BJ (cell line): ENCODE results near the gene VAPB. TPM values are rescaled to one million over a fixed set of nuclear protein-coding genes. Genes with fewer than 3 reads are reported as not detected.

Experiments
- CTCF ChIA-PET: fragments of 350-600 bp; formaldehyde crosslinking; extraction: SDS; loops from one replicate; lab custom pipeline; 2021; ENCODE audit warnings: antibody characterized with exemption, inconsistent platforms; lab: Yijun Ruan, JAX
- POLR2A ChIA-PET: fragments of 300-600 bp; sonication (Branson Sonifier 250); formaldehyde crosslinking; extraction: SDS; loops from one replicate; lab custom pipeline; 2021; ENCODE audit warnings: antibody characterized with exemption; lab: Charles Lee
- DNase-seq: peaks from one replicate; pipeline ENCODE4 v3.0.0-alpha.2; 2011; ENCODE audit warnings: low read depth
- H3K27me3 ChIP-seq: 2 replicates; pipeline ENCODE4 v1.6.0; 2011; ENCODE audit warnings: low read length; ENCODE audit not compliant: control insufficient read depth, insufficient read depth
- H3K36me3 ChIP-seq: 2 replicates; pipeline ENCODE4 v1.5.1; 2011; ENCODE audit warnings: low read length; ENCODE audit not compliant: control insufficient read depth, insufficient read depth
- H3K4me3 ChIP-seq: 2 replicates; pipeline ENCODE4 v1.5.1; 2011; ENCODE audit warnings: low read depth, mild to moderate bottlenecking, control low read depth, low read length
- polyA plus RNA-seq: library from polyadenylated mRNA; depleted of rRNA; stranded (reverse); fragments of >200 nt; gene quantifications from 2 replicates; pipeline ENCODE4 v1.2.3, GENCODE V29; 2011
- TF ChIP-seq, protein P1 (sequence below): IDR thresholded peaks from 2 replicates; pipeline ENCODE4 v1.5.1; 2011; ENCODE audit warnings: low read depth, mild to moderate bottlenecking, control low read depth, inconsistent platforms, low read length, moderate library complexity; ENCODE audit not compliant: insufficient read depth

Gene VAPB
- polyA plus RNA-seq, 1 experiment, result 21.1 TPM

DNA sequence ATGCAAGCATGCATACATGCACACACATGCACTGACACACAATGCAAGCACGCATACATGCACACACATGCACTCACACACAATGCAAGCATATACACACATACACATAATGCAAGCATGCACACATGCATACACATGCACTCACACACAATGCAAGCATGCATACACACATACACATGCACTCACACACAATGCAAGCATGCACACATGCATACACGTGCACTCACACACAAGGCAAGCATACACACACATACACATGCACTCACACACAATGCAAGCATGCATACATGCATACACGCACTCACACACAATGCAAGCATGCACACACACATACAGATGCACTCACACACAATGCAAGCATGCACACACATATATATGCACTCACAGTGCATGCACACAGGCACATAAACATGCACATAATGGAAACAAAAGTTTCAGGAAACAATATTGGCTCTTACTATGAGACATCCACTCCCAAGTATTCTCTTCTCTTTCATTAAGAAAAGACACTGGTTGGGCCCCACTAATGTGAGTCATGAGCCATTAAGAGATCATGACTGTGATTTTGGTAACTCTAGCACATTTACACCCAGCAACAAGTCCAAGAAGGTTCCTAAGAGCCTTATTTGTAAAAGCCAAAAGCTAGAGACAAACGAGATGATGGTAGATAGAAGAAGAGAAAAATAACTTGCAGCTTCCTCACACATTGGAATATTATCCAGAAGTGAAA, 103.9 kb downstream of the VAPB start:
- DNase-seq, result no peak
- TF ChIP-seq, protein P1, sequence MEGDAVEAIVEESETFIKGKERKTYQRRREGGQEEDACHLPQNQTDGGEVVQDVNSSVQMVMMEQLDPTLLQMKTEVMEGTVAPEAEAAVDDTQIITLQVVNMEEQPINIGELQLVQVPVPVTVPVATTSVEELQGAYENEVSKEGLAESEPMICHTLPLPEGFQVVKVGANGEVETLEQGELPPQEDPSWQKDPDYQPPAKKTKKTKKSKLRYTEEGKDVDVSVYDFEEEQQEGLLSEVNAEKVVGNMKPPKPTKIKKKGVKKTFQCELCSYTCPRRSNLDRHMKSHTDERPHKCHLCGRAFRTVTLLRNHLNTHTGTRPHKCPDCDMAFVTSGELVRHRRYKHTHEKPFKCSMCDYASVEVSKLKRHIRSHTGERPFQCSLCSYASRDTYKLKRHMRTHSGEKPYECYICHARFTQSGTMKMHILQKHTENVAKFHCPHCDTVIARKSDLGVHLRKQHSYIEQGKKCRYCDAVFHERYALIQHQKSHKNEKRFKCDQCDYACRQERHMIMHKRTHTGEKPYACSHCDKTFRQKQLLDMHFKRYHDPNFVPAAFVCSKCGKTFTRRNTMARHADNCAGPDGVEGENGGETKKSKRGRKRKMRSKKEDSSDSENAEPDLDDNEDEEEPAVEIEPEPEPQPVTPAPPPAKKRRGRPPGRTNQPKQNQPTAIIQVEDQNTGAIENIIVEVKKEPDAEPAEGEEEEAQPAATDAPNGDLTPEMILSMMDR, result no peak

DNA sequence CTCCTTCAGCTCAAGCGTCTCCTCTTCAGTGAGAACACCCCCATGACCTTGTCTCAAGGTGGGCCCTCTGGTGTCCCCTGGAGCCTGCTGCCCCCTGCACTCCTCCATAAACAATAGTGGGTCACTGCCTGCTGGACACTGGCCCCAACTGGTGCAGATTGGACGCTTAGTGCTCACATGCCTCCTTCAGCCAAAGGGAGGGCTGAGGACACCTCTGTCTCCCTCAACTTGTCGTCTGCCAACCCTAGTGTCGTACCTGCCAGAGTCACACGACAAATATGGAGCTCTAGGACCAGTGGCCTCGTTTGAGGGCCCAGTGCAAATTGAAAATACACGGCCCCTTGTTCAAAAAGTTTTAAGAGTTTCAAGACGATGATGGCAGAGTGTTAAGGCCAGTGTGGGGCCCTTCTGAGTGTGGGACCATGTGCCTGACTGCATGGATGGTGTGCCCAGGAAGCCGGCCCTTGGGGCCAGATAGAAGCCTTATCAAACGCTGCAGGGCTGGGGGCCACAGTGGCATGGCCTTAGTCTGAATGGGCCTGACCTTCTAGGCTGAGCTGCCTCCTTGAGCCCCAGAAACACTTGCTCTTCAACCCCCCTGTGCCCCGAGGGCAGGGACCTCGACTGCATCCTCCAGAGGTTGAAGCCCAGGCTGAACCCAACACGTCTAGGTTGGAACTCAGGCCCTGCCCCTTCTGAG, 106.0 kb downstream of the VAPB start:
- no peak for DNase-seq
- no peaks in the 10 kb centered on the region for H3K36me3 ChIP-seq
- ChIA-PET CTCF (interaction anchor here (1.3 kb wide), 1 partner anchor 17 kb away, joined by 3 read pairs; no protein-coding TSS in a partner anchor), POLR2A (interaction anchor here (0.5 to 0.6 kb wide), 2 partner anchors 56 to 153 kb away, joined by 3 to 11 read pairs; no protein-coding TSS in a partner anchor)
- TF ChIP-seq, protein P1, result no peak
- H3K4me3 ChIP-seq, result no peak overlapping the region
- H3K27me3 ChIP-seq, result no peaks in the 10 kb centered on the region; the same call in 1 of the 2 replicates

More for the DNA sequence above, 103.9 kb downstream of the VAPB start:
- ChIA-PET POLR2A (no interaction called here), CTCF (interaction anchor here (0.6 kb wide), 1 partner anchor 11 kb away, joined by 3 read pairs; no protein-coding TSS in a partner anchor)
- Histone ChIP-seq H3K36me3 (no peaks in the 10 kb centered on the region), H3K4me3 (no peak overlapping the region), H3K27me3 (no peaks in the 10 kb centered on the region; the same call in 1 of the 2 replicates)

DNA sequence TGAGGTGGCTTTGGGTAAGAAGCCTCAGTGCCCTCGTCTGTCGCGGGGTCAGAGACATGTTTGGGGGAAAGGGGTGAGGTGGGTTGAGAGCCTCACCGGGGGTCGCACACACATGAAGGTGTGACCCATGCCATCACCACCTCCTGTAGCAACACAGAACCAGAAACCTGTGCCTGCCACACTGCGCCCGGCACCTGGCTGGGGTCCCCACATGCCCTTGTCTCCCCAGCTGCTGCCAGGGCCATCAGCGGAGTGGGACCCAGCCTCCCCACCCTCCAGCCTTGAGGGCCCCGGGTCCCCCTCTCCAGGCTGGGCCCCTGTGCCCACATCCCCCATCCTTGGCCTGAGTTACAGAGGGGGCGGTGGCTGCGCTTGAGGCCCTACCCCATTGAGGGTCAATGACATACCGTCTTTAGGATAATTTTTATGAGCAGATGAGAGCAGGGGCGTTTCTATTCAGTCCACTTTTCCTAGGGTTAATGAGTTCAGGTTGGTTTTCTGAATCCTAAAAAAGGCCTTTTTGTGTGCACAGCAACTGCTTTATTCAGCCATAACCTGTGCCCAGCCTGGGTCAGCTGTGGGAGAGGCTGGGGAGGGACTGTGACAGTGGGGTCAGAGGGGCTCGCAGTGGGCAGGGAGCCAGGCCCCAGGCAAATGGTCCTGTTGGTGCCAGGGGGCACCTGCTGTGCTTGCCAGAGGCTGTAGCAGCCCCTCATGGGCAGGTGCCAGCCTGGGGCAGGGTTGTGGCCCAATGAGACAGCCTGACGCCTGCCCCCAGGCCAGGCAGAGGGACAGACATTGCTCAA, 106.8 kb downstream of the VAPB start:
- H3K4me3 ChIP-seq, result no peak overlapping the region
- TF ChIP-seq, protein P1, result no peak
- no peak for DNase-seq
- no peaks in the 10 kb centered on the region for H3K36me3 ChIP-seq
- CTCF ChIA-PET, result interaction anchor here (1.3 kb wide), 1 partner anchor 17 kb away, joined by 3 read pairs; no protein-coding TSS in a partner anchor
- POLR2A ChIA-PET, result interaction anchor here (0.5 kb wide), 1 partner anchor 55 kb away, joined by 3 read pairs; no protein-coding TSS in a partner anchor
- no peaks in the 10 kb centered on the region for H3K27me3 ChIP-seq

DNA sequence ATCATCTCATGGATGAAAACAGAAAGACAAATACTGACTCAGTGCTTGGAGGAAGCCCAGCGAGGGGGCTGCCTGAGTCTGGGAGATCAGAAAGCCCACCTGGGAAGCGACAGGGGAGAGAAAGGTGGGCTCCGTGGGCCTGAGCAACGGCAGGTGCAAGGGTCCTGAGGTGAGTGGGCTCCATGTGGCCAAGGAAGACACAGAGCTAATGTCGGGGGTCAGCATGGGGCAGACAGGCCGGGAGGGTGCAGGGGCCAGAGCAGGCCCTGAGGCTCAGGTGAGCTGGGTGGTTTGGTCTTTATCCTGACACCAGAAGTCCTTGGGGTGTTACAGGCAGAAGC, 107.4 kb downstream of the VAPB start:
- no peaks in the 10 kb centered on the region for H3K36me3 ChIP-seq
- POLR2A ChIA-PET, result no interaction called here
- no peak overlapping the region for H3K4me3 ChIP-seq
- CTCF ChIA-PET, result interaction anchor here (1.3 kb wide), 1 partner anchor 16 kb away, joined by 3 read pairs; no protein-coding TSS in a partner anchor
- TF ChIP-seq, protein P1, result no peak
- no peaks in the 10 kb centered on the region for H3K27me3 ChIP-seq
- DNase-seq, result no peak
